Lung (tissue), 12 donors: ENCODE data around the gene IL1B. TPM values are rescaled to one million over a fixed set of nuclear protein-coding genes. Genes with fewer than 3 reads are reported as not detected.
"Not testable (repeated sequence)": the region's sequence is repeated elsewhere in the genome, so short reads cannot be mapped to it uniquely, and the experiment has no call there.

Experiments
- ATAC-seq: fragments of 200-7000 bp; cut with Tn5 transposase; one replicate; pipeline ENCODE4 v1.9.1; 2020; ENCODE audit warnings: moderate number of reproducible peaks; ENCODE audit not compliant: insufficient read depth, low FRiP score
- DNase-seq, 3 donors: peaks; one replicate each; pipeline ENCODE4 v3.0.0-alpha.2; 2013 to 2017
- H3K27ac ChIP-seq, 2 donors: one replicate each; pipeline ENCODE4 v1.5.1; 2013; ENCODE audit warnings: mild to moderate bottlenecking in 2 of 2, moderate library complexity in 2 of 2, control low read depth in 1 of 2, inconsistent platforms in 1 of 2, low read depth in 1 of 2, low read length in 1 of 2
- H3K27me3 ChIP-seq, 3 donors: one replicate each; pipeline ENCODE4 v1.5.1; 2013; ENCODE audit warnings: low read length in 2 of 3; ENCODE audit not compliant: control insufficient read depth in 3 of 3, insufficient read depth in 3 of 3
- H3K36me3 ChIP-seq, 4 donors: one replicate each; pipeline ENCODE4 v1.5.1; 2013; ENCODE audit warnings: low read length in 4 of 4, mild to moderate bottlenecking in 1 of 4, moderate library complexity in 1 of 4; ENCODE audit not compliant: control insufficient read depth in 4 of 4, insufficient read depth in 4 of 4
- H3K4me1 ChIP-seq, 5 donors: one replicate each; pipeline ENCODE4 v1.5.1; 2013; ENCODE audit warnings: low read length in 5 of 5, mild to moderate bottlenecking in 2 of 5, moderate library complexity in 1 of 5; ENCODE audit not compliant: control insufficient read depth in 5 of 5, insufficient read depth in 5 of 5
- H3K4me3 ChIP-seq: one replicate; pipeline ENCODE4 v1.5.1; 2013; ENCODE audit warnings: mild to moderate bottlenecking, control low read depth, moderate library complexity
- H3K9ac ChIP-seq, 2 donors: one replicate each; pipeline ENCODE4 v1.5.1; 2013; ENCODE audit warnings: low read length in 2 of 2, control low read depth in 1 of 2; ENCODE audit not compliant: insufficient read depth in 1 of 2
- H3K9me3 ChIP-seq, 4 donors: one replicate each; pipeline ENCODE4 v1.5.1; 2013; ENCODE audit warnings: low read length in 3 of 4, mild to moderate bottlenecking in 1 of 4, moderate library complexity in 1 of 4; ENCODE audit not compliant: control insufficient read depth in 4 of 4, insufficient read depth in 3 of 4
- whole genome bisulfite sequencing, 2 donors: extraction: QIAGEN DNeasy Blood & Tissue Kit; methylation state at CpG; one replicate each; pipeline ENCODE4 v1.1.7; 2013; 5-methylcytosine and 5-hydroxymethylcytosine counted together
- polyA plus RNA-seq, 2 donors: library from polyadenylated mRNA; stranded (reverse); fragments of 200-250 nt; gene quantifications; one replicate each; pipeline ENCODE4 v1.2.1, GENCODE V29; 2013
- total RNA-seq, 2 donors: library from RNA; depleted of rRNA in 1 of 2; stranded (reverse); fragments of >200 nt in 1 of 2; gene quantifications; one replicate each; pipeline ENCODE4 v1.2.1, GENCODE V29; 2014 to 2021
- TF ChIP-seq, protein P1 (sequence below): IDR thresholded peaks from 2 replicates; pipeline ENCODE4 v1.5.1; 2012; ENCODE audit warnings: mild to moderate bottlenecking; ENCODE audit errors: control extremely low read depth, extremely low read depth
- donor health status: control.
- donor health status: control.
- donor health status: Bipolar disorder and iron deficiency.
- donor health status: healthy.
- donor health status: DM: yes; HTN: yes; CAD: no.

The IL1B gene
- total and polyA plus RNA-seq, 4 donors, result 3.8 to 482 (median 13.2) TPM

GRCh38 chr2:112864072-112864471 is 27.5 kb upstream of the IL1B start:
- no peak for DNase-seq
- TF ChIP-seq, protein P1, sequence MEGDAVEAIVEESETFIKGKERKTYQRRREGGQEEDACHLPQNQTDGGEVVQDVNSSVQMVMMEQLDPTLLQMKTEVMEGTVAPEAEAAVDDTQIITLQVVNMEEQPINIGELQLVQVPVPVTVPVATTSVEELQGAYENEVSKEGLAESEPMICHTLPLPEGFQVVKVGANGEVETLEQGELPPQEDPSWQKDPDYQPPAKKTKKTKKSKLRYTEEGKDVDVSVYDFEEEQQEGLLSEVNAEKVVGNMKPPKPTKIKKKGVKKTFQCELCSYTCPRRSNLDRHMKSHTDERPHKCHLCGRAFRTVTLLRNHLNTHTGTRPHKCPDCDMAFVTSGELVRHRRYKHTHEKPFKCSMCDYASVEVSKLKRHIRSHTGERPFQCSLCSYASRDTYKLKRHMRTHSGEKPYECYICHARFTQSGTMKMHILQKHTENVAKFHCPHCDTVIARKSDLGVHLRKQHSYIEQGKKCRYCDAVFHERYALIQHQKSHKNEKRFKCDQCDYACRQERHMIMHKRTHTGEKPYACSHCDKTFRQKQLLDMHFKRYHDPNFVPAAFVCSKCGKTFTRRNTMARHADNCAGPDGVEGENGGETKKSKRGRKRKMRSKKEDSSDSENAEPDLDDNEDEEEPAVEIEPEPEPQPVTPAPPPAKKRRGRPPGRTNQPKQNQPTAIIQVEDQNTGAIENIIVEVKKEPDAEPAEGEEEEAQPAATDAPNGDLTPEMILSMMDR, result no peak
- Histone ChIP-seq H3K9me3 (peaks cover 0 to 2% (median 0%) of the 10 kb centered on the region in 4 donors), H3K4me3 (no peak overlapping the region), H3K27ac (no peak overlapping the region), H3K9ac (no peak overlapping the region), H3K36me3 (no peaks in the 10 kb centered on the region), H3K4me1 (peaks cover 0 to 3% (median 0%) of the 10 kb centered on the region in 5 donors), H3K27me3 (no peaks in the 10 kb centered on the region)
- 92 to 96% methylated on average over 1 of the region's 1 CpG for WGBS, 2 donors
- no peak for ATAC-seq

GRCh38 chr2:112859406-112860183 is 23.0 kb upstream of the IL1B start:
- not testable (repeated sequence) for H3K9ac ChIP-seq, H3K27me3 ChIP-seq, H3K27ac ChIP-seq, ATAC-seq, H3K4me1 ChIP-seq, H3K4me3 ChIP-seq, DNase-seq, H3K9me3 ChIP-seq, H3K36me3 ChIP-seq
- 87 to 90% methylated on average over 6 of the region's 6 CpGs for WGBS, 2 donors

GRCh38 chr2:112850588-112850987 is 14.0 kb upstream of the IL1B start:
- 88 to 89% methylated on average over 5 of the region's 5 CpGs for WGBS, 2 donors
- DNase-seq (no peak), ATAC-seq (no peak)
- Histone ChIP-seq H3K9ac (no peak overlapping the region), H3K4me1 (no peaks in the 10 kb centered on the region), H3K4me3 (no peak overlapping the region), H3K36me3 (no peaks in the 10 kb centered on the region), H3K27me3 (peaks cover 0 to 3% (median 0%) of the 10 kb centered on the region in 3 donors), H3K9me3 (peaks cover 0 to 3% (median 0%) of the 10 kb centered on the region in 4 donors), H3K27ac (no peak overlapping the region)
- TF ChIP-seq, protein P1, result no peak

DNA sequence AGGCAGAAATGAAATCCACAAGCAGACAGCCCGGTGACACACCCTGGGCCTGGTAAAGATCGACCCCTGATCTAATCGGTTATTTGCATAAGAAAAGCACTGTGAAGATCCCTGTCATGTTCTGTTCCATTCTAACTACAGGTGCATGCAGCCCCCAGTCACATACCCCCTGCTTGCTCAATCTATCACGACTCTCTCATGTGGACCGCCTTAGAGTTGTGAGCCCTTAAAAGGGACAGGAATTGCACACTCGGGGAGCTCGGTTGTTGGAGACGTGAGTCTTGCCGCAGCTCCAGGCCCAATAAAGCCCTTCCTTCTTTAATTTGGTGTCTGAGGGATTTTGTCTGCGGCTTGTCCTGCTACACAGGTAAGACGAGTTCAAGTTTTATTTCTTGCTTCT is 13.4 kb upstream of the IL1B start:
- H3K27me3 ChIP-seq, result peaks cover 0 to 3% (median 0%) of the 10 kb centered on the region in 3 donors

More for the DNA sequence above, 13.4 kb upstream of the IL1B start:
- Histone ChIP-seq H3K9me3 (peaks cover 0 to 3% (median 0%) of the 10 kb centered on the region in 4 donors), H3K4me3 (no peak overlapping the region), H3K36me3 (no peaks in the 10 kb centered on the region), H3K9ac (no peak overlapping the region), H3K4me1 (no peaks in the 10 kb centered on the region), H3K27ac (no peak overlapping the region)
- DNase-seq (no peak), ATAC-seq (no peak)
- TF ChIP-seq, protein P1, result no peak
- WGBS, 2 donors, result 95% methylated on average over 11 of the region's 11 CpGs
